Neuronal stem cell (in vitro differentiated cells): ENCODE measurements around the gene SLC25A45.

Source experiments
- DNase-seq: peaks from one replicate; pipeline ENCODE4 v3.0.0-alpha.2; 2013; ENCODE audit warnings: low spot score
- H2AFZ ChIP-seq: one replicate; pipeline ENCODE4 v1.6.1; 2013; ENCODE audit warnings: mild to moderate bottlenecking, low read length, inconsistent platforms
- H2AK5ac ChIP-seq: 2 replicates; pipeline ENCODE4 v1.6.1; 2013; ENCODE audit warnings: low read depth, mild to moderate bottlenecking, inconsistent platforms, low read length, moderate library complexity, mixed read lengths
- H2BK120ac ChIP-seq: 2 replicates; pipeline ENCODE4 v1.6.1; 2013; ENCODE audit warnings: low read depth, mild to moderate bottlenecking, inconsistent platforms, low read length, moderate library complexity, mixed read lengths
- H2BK12ac ChIP-seq: one replicate; pipeline ENCODE4 v1.6.1; 2013; ENCODE audit warnings: low read length, inconsistent platforms
- H2BK15ac ChIP-seq: 2 replicates; pipeline ENCODE4 v1.6.1; 2013; ENCODE audit warnings: mild to moderate bottlenecking, low read length, inconsistent platforms, mixed read lengths
- H2BK5ac ChIP-seq: one replicate; pipeline ENCODE4 v1.6.1; 2013; ENCODE audit warnings: inconsistent platforms, mild to moderate bottlenecking, low read length, moderate library complexity
- H3K14ac ChIP-seq: one replicate; pipeline ENCODE4 v1.6.1; 2013; ENCODE audit warnings: low read length, inconsistent platforms
- H3K18ac ChIP-seq: 2 replicates; pipeline ENCODE4 v1.6.1; 2013; ENCODE audit warnings: low read length, inconsistent platforms
- H3K23ac ChIP-seq: 2 replicates; pipeline ENCODE4 v1.6.1; 2013; ENCODE audit warnings: low read depth, mild to moderate bottlenecking, mixed read lengths, low read length, inconsistent platforms; ENCODE audit not compliant: poor library complexity
- H3K27ac ChIP-seq: replicated peaks from 3 replicates; pipeline ENCODE4 v1.5.1; 2013; ENCODE audit warnings: low read length, inconsistent platforms
- H3K27me3 ChIP-seq, 3 experiments: 2 replicates each; pipeline ENCODE4 v1.6.1; 2013; ENCODE audit warnings: low read length in 3 of 3, mild to moderate bottlenecking in 2 of 3, inconsistent platforms in 1 of 3, low read depth in 1 of 3, mixed read lengths in 1 of 3, moderate library complexity in 1 of 3; ENCODE audit not compliant: control insufficient read depth in 3 of 3, insufficient read depth in 3 of 3
- H3K36me3 ChIP-seq, 2 donors: replicated peaks in 1 of 2; 2 replicates each; pipeline ENCODE4 v1.6.1; 2013; ENCODE audit warnings: low read length in 2 of 2; ENCODE audit not compliant: control insufficient read depth in 2 of 2, insufficient read depth in 2 of 2
- H3K4ac ChIP-seq: 2 replicates; pipeline ENCODE4 v1.6.1; 2013; ENCODE audit warnings: inconsistent platforms, mild to moderate bottlenecking, low read length, moderate library complexity
- H3K4me1 ChIP-seq, 2 donors: 1 replicate in 1 of 2; 2 replicates in 1 of 2; pipeline ENCODE4 v1.6.1; 2013; ENCODE audit warnings: low read length in 2 of 2, low read depth in 1 of 2; ENCODE audit not compliant: control insufficient read depth in 2 of 2, insufficient read depth in 1 of 2
- H3K4me2 ChIP-seq: one replicate; pipeline ENCODE4 v1.6.1; 2013; ENCODE audit warnings: mild to moderate bottlenecking, low read length, inconsistent platforms; ENCODE audit not compliant: insufficient read depth, poor library complexity, severe bottlenecking
- H3K4me3 ChIP-seq, 2 donors: 2 replicates each; pipeline ENCODE4 v1.5.1; 2013; ENCODE audit warnings: low read length in 2 of 2, mild to moderate bottlenecking in 2 of 2, inconsistent platforms in 1 of 2, moderate library complexity in 1 of 2
- H3K79me1 ChIP-seq: one replicate; pipeline ENCODE4 v1.6.1; 2013; ENCODE audit warnings: low read depth, mild to moderate bottlenecking, inconsistent platforms, low read length, moderate library complexity
- H3K9ac ChIP-seq: one replicate; pipeline ENCODE4 v1.6.1; 2013; ENCODE audit warnings: mild to moderate bottlenecking, low read depth, low read length, inconsistent platforms; ENCODE audit not compliant: poor library complexity
- H3K9me3 ChIP-seq, 2 donors: replicated peaks in 1 of 2; 2 replicates each; pipeline versions ENCODE3 to v1.6.1; 2013; ENCODE audit warnings: low read length in 2 of 2, mild to moderate bottlenecking in 2 of 2, inconsistent platforms in 1 of 2, low read depth in 1 of 2, mixed read lengths in 1 of 2, moderate library complexity in 1 of 2; ENCODE audit not compliant: control insufficient read depth in 2 of 2, insufficient read depth in 1 of 2
- H4K8ac ChIP-seq: one replicate; pipeline ENCODE4 v1.6.1; 2013; ENCODE audit warnings: low read depth, mild to moderate bottlenecking, inconsistent platforms, low read length, moderate library complexity
- H4K91ac ChIP-seq: one replicate; pipeline ENCODE4 v1.6.1; 2013; ENCODE audit warnings: low read length, low read depth, mild to moderate bottlenecking, inconsistent platforms; ENCODE audit not compliant: poor library complexity
- WGBS, 2 donors: extraction: QIAGEN DNeasy Blood & Tissue Kit; methylation state at CpG; one replicate each; pipeline ENCODE4 v1.1.7; 2013; ENCODE audit warnings: missing lambda C conversion rate in 2 of 2, mixed read lengths in 1 of 2; ENCODE audit not compliant: insufficient read length in 2 of 2, insufficient replicate concordance in 1 of 2; ENCODE audit errors: extremely low coverage in 2 of 2; 5-methylcytosine and 5-hydroxymethylcytosine counted together

Gene SLC25A45

GRCh38 chr11:65404638-65405339 lies 22.3 kb upstream of the SLC25A45 start:
- H2BK5ac ChIP-seq: no peak overlapping the region
- H2AK5ac ChIP-seq: no peak overlapping the region
- WGBS, 2 donors: no CpG with 5 or more reads among the region's 24 CpGs
- no peak for DNase-seq
- H3K27me3 ChIP-seq: no peaks in the 10 kb centered on the region
- H2BK120ac ChIP-seq: no peak overlapping the region
- H3K4me2 ChIP-seq: no peak overlapping the region
- H3K4me3 ChIP-seq: no peak overlapping the region
- peaks cover 10 to 57% of the 10 kb centered on the region in 2 donors for H3K36me3 ChIP-seq
- H2AFZ ChIP-seq: no peak overlapping the region
- H2BK15ac ChIP-seq: no peak overlapping the region
- no peak overlapping the region for H3K18ac ChIP-seq
- no peak overlapping the region for H4K91ac ChIP-seq
- no peaks in the 10 kb centered on the region for H3K9me3 ChIP-seq
- no peak overlapping the region for H3K9ac ChIP-seq
- no peak overlapping the region for H3K23ac ChIP-seq
- peaks cover 0 to 2% of the 10 kb centered on the region in 2 donors for H3K4me1 ChIP-seq
- H3K27ac ChIP-seq: no peak overlapping the region
- H2BK12ac ChIP-seq: no peak overlapping the region
- no peak overlapping the region for H3K4ac ChIP-seq
- no peak overlapping the region for H4K8ac ChIP-seq
- H3K79me1 ChIP-seq: peaks cover 5% of the 10 kb centered on the region
- H3K14ac ChIP-seq: no peak overlapping the region

GRCh38 chr11:65404210-65404609 lies 21.8 kb upstream of the SLC25A45 start:
- WGBS, 2 donors: no CpG with 5 or more reads among the region's 13 CpGs
- H3K9me3 ChIP-seq: no peaks in the 10 kb centered on the region
- H3K79me1 ChIP-seq: peaks cover 5% of the 10 kb centered on the region
- peaks cover 0 to 2% of the 10 kb centered on the region in 2 donors for H3K4me1 ChIP-seq
- no peak overlapping the region for H3K9ac ChIP-seq
- peaks cover 12 to 57% of the 10 kb centered on the region in 2 donors for H3K36me3 ChIP-seq
- no peak overlapping the region for H3K14ac ChIP-seq
- H3K4me2 ChIP-seq: no peak overlapping the region
- H2BK12ac ChIP-seq: no peak overlapping the region
- H2BK15ac ChIP-seq: no peak overlapping the region
- H3K18ac ChIP-seq: no peak overlapping the region
- H4K8ac ChIP-seq: no peak overlapping the region
- no peak for DNase-seq
- no peak overlapping the region for H2BK5ac ChIP-seq
- H2BK120ac ChIP-seq: no peak overlapping the region
- no peak overlapping the region for H3K4ac ChIP-seq
- no peak overlapping the region for H3K27ac ChIP-seq
- H4K91ac ChIP-seq: no peak overlapping the region
- H3K23ac ChIP-seq: peak overlapping the region; percentile 43
- no peak overlapping the region for H2AFZ ChIP-seq
- H3K4me3 ChIP-seq: no peak overlapping the region
- H2AK5ac ChIP-seq: no peak overlapping the region
- no peaks in the 10 kb centered on the region for H3K27me3 ChIP-seq

GRCh38 chr11:65403607-65404121 lies 21.2 kb upstream of the SLC25A45 start:
- no CpG with 5 or more reads among the region's 12 CpGs for WGBS, 2 donors
- H2BK12ac ChIP-seq: no peak overlapping the region
- H4K91ac ChIP-seq: no peak overlapping the region
- H2AFZ ChIP-seq: no peak overlapping the region
- H3K9me3 ChIP-seq: no peaks in the 10 kb centered on the region
- H2BK5ac ChIP-seq: no peak overlapping the region
- peak overlapping the region; percentile 43 for H3K23ac ChIP-seq
- H3K14ac ChIP-seq: no peak overlapping the region
- no peak overlapping the region for H3K18ac ChIP-seq
- no peak overlapping the region for H3K4me2 ChIP-seq
- H3K27me3 ChIP-seq: no peaks in the 10 kb centered on the region
- no peak overlapping the region for H3K4me3 ChIP-seq
- no peak overlapping the region for H2BK120ac ChIP-seq
- DNase-seq: no peak
- peaks cover 12 to 51% of the 10 kb centered on the region in 2 donors for H3K36me3 ChIP-seq
- no peak overlapping the region for H2AK5ac ChIP-seq
- H3K9ac ChIP-seq: no peak overlapping the region
- no peak overlapping the region for H4K8ac ChIP-seq
- H3K79me1 ChIP-seq: peaks cover 5% of the 10 kb centered on the region
- H3K4me1 ChIP-seq: peaks cover 0 to 2% of the 10 kb centered on the region in 2 donors
- H2BK15ac ChIP-seq: no peak overlapping the region
- no peak overlapping the region for H3K4ac ChIP-seq
- H3K27ac ChIP-seq: no peak overlapping the region

DNA sequence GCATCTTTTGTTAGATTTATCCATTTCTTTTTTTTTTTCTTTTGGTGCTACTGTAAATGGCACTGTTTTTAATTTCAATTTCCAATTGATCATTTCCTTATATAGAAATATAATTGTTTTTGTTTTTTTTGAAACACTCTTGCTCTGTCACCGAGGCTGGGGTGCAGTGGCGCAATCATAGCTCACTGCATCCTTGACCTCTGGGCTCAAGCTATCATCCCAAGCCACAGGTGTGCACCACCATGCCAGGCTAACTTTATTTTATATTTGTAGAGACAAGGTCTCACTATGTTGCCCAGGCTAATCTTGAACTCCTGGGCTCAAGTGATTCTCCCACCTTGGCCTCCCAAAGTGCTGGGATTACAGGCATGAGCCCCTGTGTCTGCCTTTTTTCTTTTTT lies 20.3 kb upstream of the SLC25A45 start:
- H3K36me3 ChIP-seq: peaks cover 11 to 46% of the 10 kb centered on the region in 2 donors
- H3K27me3 ChIP-seq: no peaks in the 10 kb centered on the region

More for the DNA sequence above, 20.3 kb upstream of the SLC25A45 start:
- Histone ChIP-seq H3K4me3 (no peak overlapping the region), H3K9me3 (no peaks in the 10 kb centered on the region), H3K23ac (no peak overlapping the region), H3K79me1 (peaks cover 8% of the 10 kb centered on the region), H3K4me2 (no peak overlapping the region), H2AK5ac (no peak overlapping the region), H4K91ac (no peak overlapping the region), H2BK120ac (no peak overlapping the region), H3K9ac (no peak overlapping the region), H4K8ac (no peak overlapping the region), H3K27ac (no peak overlapping the region), H2BK15ac (no peak overlapping the region), H3K4ac (no peak overlapping the region), H3K14ac (no peak overlapping the region), H2BK5ac (no peak overlapping the region), H2AFZ (no peak overlapping the region), H3K4me1 (peaks cover 0 to 2% of the 10 kb centered on the region in 2 donors), H2BK12ac (no peak overlapping the region), H3K18ac (no peak overlapping the region)
- WGBS, 2 donors: no CpG with 5 or more reads among the region's 2 CpGs
- no peak for DNase-seq
